Right ventricle myocardium superior (tissue), 1 donor: Measurements from ENCODE around the gene FSTL1. TPM values are rescaled to one million over a fixed set of nuclear protein-coding genes. Genes with fewer than 3 reads are reported as not detected.

Experiments used
- ATAC-seq: fragments of 200-7000 bp; cut with Tn5 transposase; one replicate; pipeline ENCODE4 v1.9.1; 2020; ENCODE audit warnings: mild to moderate bottlenecking; ENCODE audit not compliant: poor library complexity
- DNase-seq: peaks from one replicate; pipeline ENCODE4 v3.0.0-alpha.2; 2020
- intact Hi-C: fragments of 100-400 bp; cut with DNase I; formaldehyde crosslinking; loops from one replicate; pipeline ENCODE4 v1.11.2; 2022
- total RNA-seq: library from RNA; stranded (reverse); fragmentation: NEBNext Ultra II Directional; extraction: Animal tissue kit (Norgen Biotek cat#: 25700); gene quantifications from one replicate; pipeline ENCODE4 v1.2.1, GENCODE V29; 2021
- donor health status: DM: no; HTN: yes; CAD: no; lungs with severe emphysema.

FSTL1 gene
- total RNA-seq, 1 donor from 2014 or later, result 209 TPM

- no peak for DNase-seq
- peak; percentile 52 for ATAC-seq
- intact Hi-C loops, result no loop called here
These were observed 25.1 kb downstream of the FSTL1 start for GRCh38 chr3:120425572-120426250.

GRCh38 chr3:120424976-120425570 lies 25.7 kb downstream of the FSTL1 start:
- DNase-seq (no peak), ATAC-seq (peak; percentile 49)
- intact Hi-C loops, result no loop called here

- ATAC-seq, result peak; percentile 34
- intact Hi-C loops, result no loop called here
- peak; percentile 64 for DNase-seq
These were observed 26.3 kb downstream of the FSTL1 start for GRCh38 chr3:120424506-120424905.

- ATAC-seq (no peak), DNase-seq (no peak)
- intact Hi-C loops, result no loop called here
These were observed 27.4 kb downstream of the FSTL1 start for GRCh38 chr3:120423432-120423831.

- no peak for DNase-seq
- ATAC-seq, result no peak
- intact Hi-C loops, result no loop called here
These were observed 28.9 kb downstream of the FSTL1 start for GRCh38 chr3:120421926-120422325.

- no peak for DNase-seq
- peak; percentile 24 for ATAC-seq
These were observed 29.8 kb downstream of the FSTL1 start for GRCh38 chr3:120420928-120421551.

GRCh38 chr3:120420360-120420759 lies 30.4 kb downstream of the FSTL1 start:
- intact Hi-C loops, result no loop called here

More at GRCh38 chr3:120420928-120421551, 29.8 kb downstream of the FSTL1 start:
- intact Hi-C loops, result no loop called here

GRCh38 chr3:120419797-120420196 lies 31.0 kb downstream of the FSTL1 start:
- DNase-seq, result peak; percentile 66
- intact Hi-C loops, result loop anchor here (2.0 to 5.0 kb wide), 3 partner anchors 88 to 177 kb away; no protein-coding TSS in a partner anchor
- peak; percentile 63 for ATAC-seq

More at GRCh38 chr3:120420360-120420759, 30.4 kb downstream of the FSTL1 start:
- no peak for ATAC-seq
- DNase-seq, result no peak

- intact Hi-C loops, result loop anchor here (2.0 to 5.0 kb wide), 3 partner anchors 88 to 177 kb away; no protein-coding TSS in a partner anchor
- ATAC-seq (peak; percentile 66), DNase-seq (peak; percentile 64)
These were observed 31.8 kb downstream of the FSTL1 start for GRCh38 chr3:120418866-120419490.

GRCh38 chr3:120418446-120418845 lies 32.3 kb downstream of the FSTL1 start:
- no peak for ATAC-seq
- intact Hi-C loops, result loop anchor here (2.0 to 5.0 kb wide), 3 partner anchors 89 to 176 kb away; no protein-coding TSS in a partner anchor

GRCh38 chr3:120417272-120417911 lies 33.4 kb downstream of the FSTL1 start:
- intact Hi-C loops, result loop anchor here (5.0 kb wide), 2 partner anchors 90 to 175 kb away; no protein-coding TSS in a partner anchor

More at GRCh38 chr3:120418446-120418845, 32.3 kb downstream of the FSTL1 start:
- no peak for DNase-seq

GRCh38 chr3:120416868-120417267 lies 33.9 kb downstream of the FSTL1 start:
- intact Hi-C loops, result loop anchor here (5.0 kb wide), 2 partner anchors 90 to 175 kb away; no protein-coding TSS in a partner anchor
- no peak for DNase-seq

More at GRCh38 chr3:120417272-120417911, 33.4 kb downstream of the FSTL1 start:
- DNase-seq (peak; percentile 91), ATAC-seq (peak; percentile 63)

GRCh38 chr3:120415756-120416155 lies 35.0 kb downstream of the FSTL1 start:
- DNase-seq (no peak), ATAC-seq (no peak)
- intact Hi-C loops, result loop anchor here (5.0 kb wide), 2 partner anchors 92 to 173 kb away; no protein-coding TSS in a partner anchor

More at GRCh38 chr3:120416868-120417267, 33.9 kb downstream of the FSTL1 start:
- ATAC-seq, result no peak

GRCh38 chr3:120410541-120410940 lies 40.3 kb downstream of the FSTL1 start:
- ATAC-seq (no peak), DNase-seq (no peak)
- intact Hi-C loops, result no loop called here

GRCh38 chr3:120410116-120410515 lies 40.7 kb downstream of the FSTL1 start:
- intact Hi-C loops, result no loop called here
- ATAC-seq (no peak), DNase-seq (no peak)

GRCh38 chr3:120407508-120408287 lies 43.1 kb downstream of the FSTL1 start:
- ATAC-seq, result no peak
- intact Hi-C loops, result no loop called here
- DNase-seq, result no peak

- DNase-seq (no peak), ATAC-seq (peak; percentile 8)
- intact Hi-C loops, result no loop called here
These were observed 45.9 kb downstream of the FSTL1 start for GRCh38 chr3:120404876-120405275.

GRCh38 chr3:120402257-120402656 lies 48.5 kb downstream of the FSTL1 start:
- no peak for ATAC-seq
- no peak for DNase-seq
- intact Hi-C loops, result no loop called here
